ENCODE results near the gene ODC1.

ODC1 gene

GRCh38 chr2:10482913-10483312, 34.8 kb upstream of the ODC1 start:
- no peak for TF ChIP-seq CTCF (IDR thresholded peaks at IDR 0.05; ENCODE audit: borderline replicate concordance, insufficient read depth, low read depth, low read length)
- H3K4me3 ChIP-seq (ENCODE audit: low read depth, low read length) = no peak overlapping the region

GRCh38 chr2:10482460-10482859, 34.3 kb upstream of the ODC1 start:
- TF ChIP-seq CTCF (IDR thresholded peaks at IDR 0.05; ENCODE audit: borderline replicate concordance, insufficient read depth, low read depth, low read length) = no peak
- H3K4me3 ChIP-seq (ENCODE audit: low read depth, low read length) = no peak overlapping the region

- no peak overlapping the region for H3K4me3 ChIP-seq (ENCODE audit: low read depth, low read length)
- no peak for TF ChIP-seq CTCF (IDR thresholded peaks at IDR 0.05; ENCODE audit: borderline replicate concordance, insufficient read depth, low read depth, low read length)
Measured at GRCh38 chr2:10481666-10482157, 33.6 kb upstream of the ODC1 start.

GRCh38 chr2:10481055-10481665, 33.0 kb upstream of the ODC1 start:
- TF ChIP-seq CTCF (IDR thresholded peaks at IDR 0.05; ENCODE audit: borderline replicate concordance, insufficient read depth, low read depth, low read length) = no peak
- H3K4me3 ChIP-seq (ENCODE audit: low read depth, low read length) = no peak overlapping the region

GRCh38 chr2:10480359-10480949, 32.3 kb upstream of the ODC1 start:
- TF ChIP-seq CTCF (IDR thresholded peaks at IDR 0.05; ENCODE audit: borderline replicate concordance, insufficient read depth, low read depth, low read length) = no peak
- H3K4me3 ChIP-seq (ENCODE audit: low read depth, low read length) = no peak overlapping the region

- TF ChIP-seq CTCF (IDR thresholded peaks at IDR 0.05; ENCODE audit: borderline replicate concordance, insufficient read depth, low read depth, low read length) = no peak
- H3K4me3 ChIP-seq (ENCODE audit: low read depth, low read length) = no peak overlapping the region
Measured at GRCh38 chr2:10478916-10479315, 30.8 kb upstream of the ODC1 start.

- H3K4me3 ChIP-seq (ENCODE audit: low read depth, low read length) = no peak overlapping the region
- no peak for TF ChIP-seq CTCF (IDR thresholded peaks at IDR 0.05; ENCODE audit: borderline replicate concordance, insufficient read depth, low read depth, low read length)
Measured at GRCh38 chr2:10478298-10478625, 30.1 kb upstream of the ODC1 start.
